HepG2 (cell line): Measurements from ENCODE around the gene AHCYL2. TPM values are rescaled to one million over a fixed set of nuclear protein-coding genes. Genes with fewer than 3 reads are reported as not detected.

Experiments used
- ATAC-seq: fragments of 200-7000 bp; cut with Tn5 transposase; 3 replicates; pipeline ENCODE4 v1.9.1; 2020; ENCODE audit warnings: mild to moderate bottlenecking, moderate library complexity
- BruUV-seq: library from RNA; stranded (reverse); fragments of 400-500 nt; replicated peaks from 2 replicates; lab custom pipeline; 2021; lab: Mats Ljungman, UMichigan
- CTCF ChIA-PET: fragments of 300-600 bp; formaldehyde crosslinking; extraction: SDS; loops from one replicate; lab custom pipeline; 2021; ENCODE audit warnings: low total read pairs, inconsistent platforms, low intra/inter-chr PET ratio; lab: Yijun Ruan, JAX
- POLR2A ChIA-PET: fragments of 350-600 bp; sonication (Branson Sonifier 250); formaldehyde crosslinking; loops from one replicate; lab custom pipeline; 2020; ENCODE audit warnings: antibody characterized with exemption, inconsistent platforms; lab: Yijun Ruan, JAX
- DNase-seq: peaks from one replicate; pipeline ENCODE4 v3.0.0-alpha.2; 2015; ENCODE audit warnings: low spot score
- FAIRE-seq: peaks from 3 replicates; lab custom pipeline; 2011; peaks lifted over from hg19 to GRCh38; lab: Jason Lieb, UNC
- H2AFZ ChIP-seq: one replicate; pipeline ENCODE4 v1.6.1; 2011; ENCODE audit warnings: low read length, inconsistent platforms
- H3K27ac ChIP-seq: fragments of 300-600 bp; 3 replicates; pipeline ENCODE4 v1.8.0; 2011; ENCODE audit warnings: mixed run types, mild to moderate bottlenecking, mixed read lengths, low read length, inconsistent platforms; ENCODE audit not compliant: insufficient read depth; ENCODE audit errors: extremely low read length
- H3K27me3 ChIP-seq, 2 experiments: fragments of 200-600 bp in 1 of 2; 2 replicates in 1 of 2; 3 replicates in 1 of 2; pipeline versions ENCODE4 v1.6.0 to v1.8.0; 2011; ENCODE audit warnings: low read length in 2 of 2, mild to moderate bottlenecking in 2 of 2, moderate library complexity in 2 of 2, inconsistent platforms in 1 of 2; ENCODE audit not compliant: insufficient read depth in 2 of 2, control insufficient read depth in 1 of 2
- H3K36me3 ChIP-seq, 2 experiments: fragments of 200-600 bp in 1 of 2; replicated peaks in 1 of 2; 2 replicates in 1 of 2; 3 replicates in 1 of 2; pipeline versions ENCODE4 v1.5.1 to v1.8.0; 2011; ENCODE audit warnings: low read length in 2 of 2, inconsistent platforms in 1 of 2; ENCODE audit not compliant: insufficient read depth in 2 of 2, control insufficient read depth in 1 of 2
- H3K4me1 ChIP-seq: 2 replicates; pipeline ENCODE4 v1.5.1; 2012; ENCODE audit warnings: low read length, inconsistent platforms; ENCODE audit not compliant: insufficient read depth
- H3K4me2 ChIP-seq: 2 replicates; pipeline ENCODE4 v1.6.0; 2011; ENCODE audit warnings: low read depth, low read length, inconsistent platforms
- H3K4me3 ChIP-seq, 3 experiments: fragments of 200-600 bp in 1 of 3; sonication (generic), shearing (Covaris generic) in 1 of 3; replicated peaks in 1 of 3; 2 replicates each; pipeline ENCODE4 v1.5.1; 2011 to 2016; ENCODE audit warnings: low read length in 3 of 3, inconsistent platforms in 2 of 3, low read depth in 2 of 3, mild to moderate bottlenecking in 2 of 3, control low read depth in 1 of 3, mixed read lengths in 1 of 3; ENCODE audit not compliant: insufficient read depth in 1 of 3
- H3K79me2 ChIP-seq: one replicate; pipeline ENCODE4 v1.6.1; 2011; ENCODE audit warnings: low read length, inconsistent platforms; ENCODE audit not compliant: insufficient read depth
- H3K9ac ChIP-seq: 2 replicates; pipeline ENCODE4 v1.6.0; 2011; ENCODE audit warnings: mild to moderate bottlenecking, low read depth, low read length, inconsistent platforms; ENCODE audit not compliant: insufficient read depth
- H3K9me3 ChIP-seq: 2 replicates; pipeline ENCODE4 v1.5.1; 2012; ENCODE audit warnings: mild to moderate bottlenecking, low read length
- H4K20me1 ChIP-seq: 2 replicates; pipeline ENCODE4 v1.6.0; 2011; ENCODE audit warnings: inconsistent platforms, mild to moderate bottlenecking, low read length, moderate library complexity; ENCODE audit not compliant: insufficient read depth
- BORCS8-MEF2B ChIP-seq: sonication (generic); formaldehyde crosslinking; IDR thresholded peaks from 2 replicates; pipeline ENCODE4 v1.8.0; 2022; ENCODE audit warnings: mild to moderate bottlenecking, missing genetic modification reagents
- ELK4 ChIP-seq: sonication (generic); formaldehyde crosslinking; IDR thresholded peaks from 2 replicates; pipeline ENCODE4 v1.9.0; 2021; ENCODE audit warnings: missing genetic modification reagents, borderline replicate concordance
- MAFF ChIP-seq: IDR thresholded peaks from 2 replicates; pipeline ENCODE4 v1.6.1; 2011; ENCODE audit warnings: low read depth, low read length, improper control_type of control experiment
- SNAPC5 ChIP-seq: sonication (generic); formaldehyde crosslinking; IDR thresholded peaks from 2 replicates; pipeline ENCODE4 v1.8.1; 2023; ENCODE audit warnings: mild to moderate bottlenecking, missing genetic modification reagents, borderline replicate concordance
- SYNCRIP ChIP-seq: fragments of 200-400 bp; formaldehyde crosslinking; IDR thresholded peaks from 2 replicates; pipeline ENCODE4 v1.6.1; 2018; ENCODE audit warnings: mild to moderate bottlenecking, low read depth, low read length; ENCODE audit not compliant: insufficient read depth
- TFDP1 ChIP-seq: IDR thresholded peaks from 2 replicates; pipeline ENCODE4 v1.6.1; 2016; ENCODE audit warnings: missing compliant biosample characterization, missing genetic modification reagents, borderline replicate concordance
- TFE3 ChIP-seq: IDR thresholded peaks from 2 replicates; pipeline ENCODE4 v1.6.1; 2016
- TGIF2 ChIP-seq: IDR thresholded peaks from 2 replicates; pipeline ENCODE4 v1.6.1; 2016; ENCODE audit warnings: control low read depth, missing compliant biosample characterization
- ZBTB37 ChIP-seq: sonication (generic); formaldehyde crosslinking; IDR thresholded peaks from 2 replicates; pipeline ENCODE4 v1.4.0; 2020; ENCODE audit warnings: mild to moderate bottlenecking, missing genetic modification reagents
- ZNF160 ChIP-seq: sonication (generic); formaldehyde crosslinking; IDR thresholded peaks from 2 replicates; pipeline ENCODE4 v1.8.0; 2022; ENCODE audit warnings: mild to moderate bottlenecking, inconsistent platforms, missing genetic modification reagents
- ZNF17 ChIP-seq: sonication (generic); formaldehyde crosslinking; IDR thresholded peaks from 2 replicates; pipeline ENCODE4 v1.5.0; 2020; ENCODE audit warnings: mild to moderate bottlenecking, missing genetic modification reagents
- ZNF333 ChIP-seq: sonication (generic); formaldehyde crosslinking; IDR thresholded peaks from 2 replicates; pipeline ENCODE4 v1.4.0; 2020; ENCODE audit warnings: mild to moderate bottlenecking, missing genetic modification reagents, borderline replicate concordance
- ZNF44 ChIP-seq: sonication (generic); formaldehyde crosslinking; IDR thresholded peaks from 2 replicates; pipeline ENCODE4 v1.5.1; 2020; ENCODE audit warnings: mild to moderate bottlenecking, missing genetic modification reagents
- ZNF609 ChIP-seq: sonication (generic); formaldehyde crosslinking; IDR thresholded peaks from 2 replicates; pipeline ENCODE4 v1.4.0; 2020; ENCODE audit warnings: mild to moderate bottlenecking, missing genetic modification reagents, borderline replicate concordance
- WGBS: methylation state at CpG from one replicate; pipeline ENCODE4 v1.1.6; 2017; ENCODE audit warnings: low lambda C conversion rate; 5-methylcytosine and 5-hydroxymethylcytosine counted together
- in situ Hi-C: cut with HindIII; loops from 2 replicates; pipeline ENCODE4 v1.10.0; 2017; ENCODE audit warnings: low pct_unique_long_range_greater_than_20kb; ENCODE audit not compliant: extremely low pct_ligation_motif_present
- intact Hi-C: fragments of 100-400 bp; cut with micrococcal nuclease; formaldehyde crosslinking; loops from one replicate; pipeline ENCODE4 v1.10.0; 2022; ENCODE audit not compliant: unreplicated experiment
- polyA plus RNA-seq, 8 experiments: library from polyadenylated mRNA; depleted of rRNA in 3 of 8; stranded (reverse) in 7 of 8; unstranded in 1 of 8; fragments of >200 nt; fragmentation: Illumina TruSeq in 4 of 8; extraction: Trizol in 4 of 8; gene quantifications; 2 replicates each; pipeline versions ENCODE4 v1.2.1 to v1.2.3, GENCODE V29; 2011 to 2016; ENCODE audit warnings: low read depth in 4 of 8, missing spikeins in 1 of 8, mixed read lengths in 1 of 8; ENCODE audit not compliant: insufficient read depth in 1 of 8
- total RNA-seq, 5 experiments: library from RNA; depleted of rRNA; stranded (reverse); fragments of >200 nt; fragmentation: Illumina TruSeq; extraction: Trizol; gene quantifications; 2 replicates each; pipeline ENCODE4 v1.2.3, GENCODE V29; 2016; ENCODE audit warnings: low read depth in 1 of 5

AHCYL2 gene
- total and polyA plus RNA-seq, 2 of the 13 experiments (the other 11 are each of a cell fraction or from before 2014, with no cell fraction given) = 9.5 to 14.7 TPM

GRCh38 chr7:129383542-129384132, 158.8 kb downstream of the AHCYL2 start:
- H4K20me1 ChIP-seq = no peaks in the 10 kb centered on the region
- in situ Hi-C loops = no loop called here
- no peak overlapping the region for H2AFZ ChIP-seq
- ATAC-seq (no peak), DNase-seq (no peak), FAIRE-seq (peak; percentile 12)
- H3K4me1 ChIP-seq = peaks cover 12% of the 10 kb centered on the region
- H3K27me3 ChIP-seq = no peaks in the 10 kb centered on the region
- H3K9me3 ChIP-seq = no peaks in the 10 kb centered on the region
- H3K9ac ChIP-seq = no peak overlapping the region
- no peak overlapping the region for H3K27ac ChIP-seq
- no peaks in the 10 kb centered on the region for H3K79me2 ChIP-seq
- H3K4me2 ChIP-seq = no peak overlapping the region
- intact Hi-C loops = no loop called here
- H3K36me3 ChIP-seq = 0 out of 5 replicates have a peak, but pooled peaks cover 0 to 2% of the 10 kb centered on the region in 2 experiments
- CTCF ChIA-PET = no interaction called here
- POLR2A ChIA-PET = no interaction called here
- WGBS = 61% methylated on average over 3 of the region's 3 CpGs
- no peak overlapping the region for H3K4me3 ChIP-seq
- no TSS peak for BruUV-seq
- no peak for TF ChIP-seq MAFF
- no peak for TF ChIP-seq TGIF2 (CRISPR knock-in tag)
- TF ChIP-seq ELK4 (CRISPR knock-in tag) = no peak
- TF ChIP-seq ZNF17 (CRISPR knock-in tag) = no peak
- no peak for TF ChIP-seq SNAPC5 (CRISPR knock-in tag)
- no peak for TF ChIP-seq ZNF44 (CRISPR knock-in tag)
- TF ChIP-seq ZNF609 (CRISPR knock-in tag) = no peak
- TF ChIP-seq ZBTB37 = no peak
- TF ChIP-seq ZNF160 (CRISPR knock-in tag) = no peak
- no peak for TF ChIP-seq BORCS8-MEF2B (CRISPR knock-in tag)
- TF ChIP-seq TFDP1 = no peak
- no peak for TF ChIP-seq TFE3 (CRISPR knock-in tag)
- TF ChIP-seq SYNCRIP = no peak
- no peak for TF ChIP-seq ZNF333 (CRISPR knock-in tag)
